H1 (cell line): ENCODE measurements around the gene HMGB3. TPM values are rescaled to one million over a fixed set of nuclear protein-coding genes. Genes with fewer than 3 reads are reported as not detected.

Source experiments
- CTCF ChIA-PET: fragments of 300-600 bp; sonication (Branson Sonifier 250); formaldehyde crosslinking; loops from one replicate; lab custom pipeline; 2021; ENCODE audit not compliant: partially characterized antibody; lab: Charles Lee
- POLR2A ChIA-PET: fragments of 300-600 bp; sonication (Branson Sonifier 250); formaldehyde crosslinking; loops from one replicate; lab custom pipeline; 2021; ENCODE audit warnings: inconsistent platforms; ENCODE audit not compliant: partially characterized antibody; lab: Charles Lee
- DNase-seq, 2 experiments: peaks; one replicate each; pipeline versions ENCODE4 v3.0.0 to v3.0.0-alpha.2; 2010 to 2022; ENCODE audit warnings: low spot score in 2 of 2, low read depth in 1 of 2, mixed read lengths in 1 of 2
- FAIRE-seq: peaks from 2 replicates; lab custom pipeline; 2011; peaks lifted over from hg19 to GRCh38; lab: Jason Lieb, UNC
- H2AFZ ChIP-seq: 2 replicates; pipeline ENCODE4 v1.8.1; 2012; ENCODE audit warnings: low read length, inconsistent platforms
- H2AK5ac ChIP-seq: 2 replicates; pipeline ENCODE4 v1.6.1; 2013; ENCODE audit warnings: low read depth, low read length
- H2BK120ac ChIP-seq: replicated peaks from 2 replicates; pipeline ENCODE3; 2013; ENCODE audit warnings: low read depth, low read length, inconsistent platforms
- H2BK12ac ChIP-seq: 2 replicates; pipeline ENCODE4 v1.6.1; 2013; ENCODE audit warnings: low read depth, low read length
- H2BK15ac ChIP-seq: 2 replicates; pipeline ENCODE4 v1.6.1; 2013; ENCODE audit warnings: low read length
- H2BK20ac ChIP-seq: 2 replicates; pipeline ENCODE4 v1.6.1; 2013; ENCODE audit warnings: low read length
- H2BK5ac ChIP-seq: 2 replicates; pipeline ENCODE4 v1.6.1; 2013; ENCODE audit warnings: low read depth, low read length
- H3K14ac ChIP-seq: 2 replicates; pipeline ENCODE4 v1.6.1; 2013; ENCODE audit warnings: inconsistent platforms; ENCODE audit not compliant: insufficient read length
- H3K18ac ChIP-seq: 2 replicates; pipeline ENCODE4 v1.6.1; 2013; ENCODE audit warnings: low read length; ENCODE audit errors: extremely low read depth
- H3K23ac ChIP-seq: 2 replicates; pipeline ENCODE4 v1.6.1; 2013; ENCODE audit warnings: inconsistent platforms; ENCODE audit not compliant: insufficient read length
- H3K23me2 ChIP-seq: 2 replicates; pipeline ENCODE4 v1.6.1; 2013; ENCODE audit warnings: low read depth, low read length
- H3K27ac ChIP-seq: 2 replicates; pipeline ENCODE4 v1.6.1; 2011; ENCODE audit warnings: low read depth, low read length, inconsistent platforms
- H3K27me3 ChIP-seq, 4 experiments: replicated peaks in 1 of 4; 1 replicate in 1 of 4; 2 replicates in 3 of 4; pipeline versions ENCODE4 v1.6.1 to v1.8.1; 2011 to 2013; ENCODE audit warnings: low read length in 3 of 4, mild to moderate bottlenecking in 3 of 4, inconsistent platforms in 2 of 4, mixed read lengths in 2 of 4, moderate library complexity in 1 of 4; ENCODE audit not compliant: control insufficient read depth in 3 of 4, insufficient read depth in 3 of 4; ENCODE audit errors: extremely low read depth in 1 of 4
- H3K36me3 ChIP-seq, 4 experiments: 2 replicates each; pipeline versions ENCODE4 v1.6.1 to v1.8.1; 2011 to 2013; ENCODE audit warnings: mild to moderate bottlenecking in 4 of 4, low read length in 3 of 4, moderate library complexity in 2 of 4, control low read depth in 1 of 4, inconsistent platforms in 1 of 4; ENCODE audit not compliant: insufficient read depth in 4 of 4, control insufficient read depth in 2 of 4
- H3K4ac ChIP-seq: replicated peaks from 2 replicates; pipeline ENCODE3; 2013; ENCODE audit warnings: low read length, low read depth, mixed read lengths, inconsistent platforms; ENCODE audit not compliant: insufficient read length
- H3K4me1 ChIP-seq, 4 experiments: replicated peaks in 1 of 4; 1 replicate in 1 of 4; 2 replicates in 3 of 4; pipeline versions ENCODE4 v1.6.1 to v1.8.1; 2011 to 2013; ENCODE audit warnings: low read length in 3 of 4, inconsistent platforms in 2 of 4, mixed read lengths in 1 of 4; ENCODE audit not compliant: insufficient read depth in 4 of 4, control insufficient read depth in 3 of 4
- H3K4me2 ChIP-seq, 2 experiments: 2 replicates each; pipeline versions ENCODE4 v1.6.1 to v1.8.1; 2011 to 2013; ENCODE audit warnings: low read depth in 2 of 2, low read length in 2 of 2, control low read depth in 1 of 2, inconsistent platforms in 1 of 2, mild to moderate bottlenecking in 1 of 2; ENCODE audit not compliant: insufficient read depth in 1 of 2
- H3K4me3 ChIP-seq, 4 experiments: fragments of 200-600, 300-600 bp in 1 of 4; sonication (generic), shearing (Covaris generic), sonication (Bioruptor Twin) in 1 of 4; 2 replicates each; pipeline versions ENCODE4 v1.5.1 to v1.8.1; 2011 to 2016; ENCODE audit warnings: low read length in 4 of 4, low read depth in 3 of 4, control low read depth in 2 of 4, inconsistent platforms in 2 of 4, mild to moderate bottlenecking in 2 of 4, mixed read lengths in 1 of 4, moderate library complexity in 1 of 4; ENCODE audit not compliant: insufficient read depth in 2 of 4; ENCODE audit errors: extremely low read depth in 1 of 4
- H3K56ac ChIP-seq: replicated peaks from 2 replicates; pipeline ENCODE3; 2013; ENCODE audit warnings: low read depth, mild to moderate bottlenecking, mixed read lengths, low read length, inconsistent platforms; ENCODE audit not compliant: insufficient read length
- H3K79me1 ChIP-seq: 2 replicates; pipeline ENCODE4 v1.6.1; 2013; ENCODE audit warnings: low read depth, low read length, control low read depth
- H3K79me2 ChIP-seq, 2 experiments: 2 replicates each; pipeline versions ENCODE4 v1.6.1 to v1.8.1; 2012 to 2013; ENCODE audit warnings: low read length in 2 of 2, mild to moderate bottlenecking in 2 of 2, inconsistent platforms in 1 of 2; ENCODE audit not compliant: insufficient read depth in 2 of 2, control insufficient read depth in 1 of 2
- H3K9ac ChIP-seq, 4 experiments: replicated peaks in 1 of 4; 1 replicate in 1 of 4; 2 replicates in 3 of 4; pipeline versions ENCODE4 v1.6.1 to v1.8.1; 2011 to 2013; ENCODE audit warnings: low read depth in 3 of 4, low read length in 3 of 4, control low read depth in 2 of 4, mild to moderate bottlenecking in 2 of 4, moderate library complexity in 2 of 4, inconsistent platforms in 1 of 4; ENCODE audit errors: extremely low read depth in 1 of 4
- H3K9me3 ChIP-seq, 2 experiments: 2 replicates each; pipeline versions ENCODE4 v1.6.1 to v1.8.1; 2012 to 2013; ENCODE audit warnings: mild to moderate bottlenecking in 2 of 2, moderate library complexity in 2 of 2, control low read depth in 1 of 2, inconsistent platforms in 1 of 2, low read depth in 1 of 2, low read length in 1 of 2, mixed read lengths in 1 of 2; ENCODE audit not compliant: insufficient read depth in 2 of 2
- H4K20me1 ChIP-seq, 2 experiments: replicated peaks in 1 of 2; 2 replicates each; pipeline versions ENCODE3 to v1.8.1; 2011 to 2013; ENCODE audit warnings: inconsistent platforms in 2 of 2, low read length in 2 of 2, mild to moderate bottlenecking in 1 of 2; ENCODE audit not compliant: insufficient read depth in 2 of 2, control insufficient read depth in 1 of 2
- H4K5ac ChIP-seq: 2 replicates; pipeline ENCODE4 v1.6.1; 2013; ENCODE audit warnings: low read length, low read depth, mixed read lengths, inconsistent platforms; ENCODE audit not compliant: insufficient read length
- H4K8ac ChIP-seq: 2 replicates; pipeline ENCODE4 v1.8.0; 2013; ENCODE audit warnings: mild to moderate bottlenecking, moderate library complexity, low read length, inconsistent platforms; ENCODE audit not compliant: insufficient read depth; ENCODE audit errors: extremely low read depth
- H4K91ac ChIP-seq: replicated peaks from 2 replicates; pipeline ENCODE3; 2013; ENCODE audit warnings: low read length, mixed read lengths, inconsistent platforms; ENCODE audit not compliant: insufficient read length
- BACH1 ChIP-seq: IDR thresholded peaks from 2 replicates; pipeline ENCODE4 v1.6.1; 2012; ENCODE audit warnings: low read length, improper control_type of control experiment
- GABPA ChIP-seq: IDR thresholded peaks from 2 replicates; pipeline ENCODE4 v1.6.1; 2011; ENCODE audit warnings: mild to moderate bottlenecking, low read length, moderate library complexity, borderline replicate concordance; ENCODE audit not compliant: insufficient read depth
- GTF2F1 ChIP-seq: IDR thresholded peaks from 2 replicates; pipeline ENCODE4 v1.6.1; 2012; ENCODE audit warnings: low read depth, low read length, improper control_type of control experiment, borderline replicate concordance
- KDM1A ChIP-seq: fragments of 200-600, 300-600 bp; sonication (generic); IDR thresholded peaks from 2 replicates; pipeline ENCODE4 v1.7.1; 2016; ENCODE audit warnings: mild to moderate bottlenecking, low read length, borderline replicate concordance
- POLR2A ChIP-seq, 2 experiments: IDR thresholded peaks; 1 replicate in 1 of 2; 2 replicates in 1 of 2; pipeline ENCODE4 v1.6.1; 2011; ENCODE audit warnings: low read depth in 2 of 2, low read length in 2 of 2, mild to moderate bottlenecking in 2 of 2; ENCODE audit errors: control extremely low read depth in 1 of 2
- POLR2AphosphoS5 ChIP-seq: IDR thresholded peaks from 2 replicates; pipeline ENCODE4 v1.6.1; 2011; ENCODE audit warnings: low read depth, low read length
- SP2 ChIP-seq: IDR thresholded peaks from 2 replicates; pipeline ENCODE4 v1.6.1; 2012; ENCODE audit warnings: mild to moderate bottlenecking, low read length, inconsistent platforms
- TAF1 ChIP-seq: IDR thresholded peaks from 2 replicates; pipeline ENCODE4 v1.6.1; 2011; ENCODE audit warnings: mild to moderate bottlenecking, low read depth, low read length
- WGBS, 2 experiments: shearing (Covaris generic) in 1 of 2; methylation state at CpG; one replicate each; pipeline versions ENCODE4 v1.1.6 to v1.1.7; 2013 to 2015; ENCODE audit warnings: low lambda C conversion rate in 2 of 2, mixed read lengths in 2 of 2, inconsistent platforms in 1 of 2, low coverage in 1 of 2, missing lambda C conversion rate in 1 of 2; ENCODE audit not compliant: insufficient replicate concordance in 2 of 2, insufficient coverage in 1 of 2, insufficient read length in 1 of 2; ENCODE audit errors: extremely low coverage in 1 of 2, missing lambda C conversion rate in 1 of 2; 5-methylcytosine and 5-hydroxymethylcytosine counted together
- polyA plus RNA-seq, 7 experiments: library from polyadenylated mRNA; depleted of rRNA in 3 of 7; stranded (reverse) in 5 of 7; unstranded in 2 of 7; fragments of >200 nt in 5 of 7; fragments of 200-250 nt in 2 of 7; gene quantifications; 1 replicate in 5 of 7; 2 replicates in 1 of 7; 4 replicates in 1 of 7; pipeline versions ENCODE4 v1.2.1 to v1.2.3, GENCODE V29; 2011 to 2013; ENCODE audit warnings: missing spikeins in 2 of 7, mixed read lengths in 2 of 7
- total RNA-seq: library from RNA; stranded (reverse); fragmentation: NEBNext Ultra II Directional; extraction: Animal tissue kit (Norgen Biotek cat#: 25700); gene quantifications from 2 replicates; pipeline ENCODE4 v1.2.1, GENCODE V29; 2021
- TF ChIP-seq, protein P1 (sequence below): IDR thresholded peaks from 2 replicates; pipeline ENCODE4 v1.6.1; 2012; ENCODE audit warnings: low read length, inconsistent platforms
- TF ChIP-seq, protein P2 (sequence below): IDR thresholded peaks from 2 replicates; pipeline ENCODE4 v1.6.1; 2011; ENCODE audit warnings: low read depth, mild to moderate bottlenecking, low read length; ENCODE audit not compliant: insufficient read depth

The HMGB3 gene
- total and polyA plus RNA-seq, 2 of the 8 experiments (the other 6 are each of a cell fraction or from before 2014, with no cell fraction given) = 55.8 to 346 TPM

DNA sequence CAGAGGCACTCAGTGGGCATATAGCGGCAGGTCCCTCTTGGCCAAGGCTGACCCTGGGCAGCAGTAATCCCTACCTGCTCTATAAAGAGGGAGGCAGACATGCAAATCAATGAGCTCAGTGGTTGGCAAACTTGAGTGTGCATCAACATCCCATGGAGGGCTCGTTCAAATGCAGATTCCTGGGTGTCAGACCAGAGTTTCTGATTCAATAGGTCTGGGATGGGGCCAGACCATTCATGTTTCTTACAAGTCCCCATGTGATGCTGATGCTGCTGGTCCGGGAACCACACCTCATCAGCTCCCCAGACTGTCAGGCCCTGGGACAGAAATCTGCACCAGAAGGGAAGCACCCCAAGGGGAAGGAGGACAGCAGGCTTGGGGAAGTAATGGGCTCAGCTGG lies 38.9 kb upstream of the HMGB3 start:
- Histone ChIP-seq H2BK15ac (no peak overlapping the region), H3K14ac (no peak overlapping the region), H3K4me2 (no peak overlapping the region), H3K4me1 (peaks cover 0 to 5% (median 0%) of the 10 kb centered on the region in 4 experiments; a peak in 2 of 7 replicates), H4K20me1 (no peaks in the 10 kb centered on the region), H3K36me3 (no peaks in the 10 kb centered on the region), H4K91ac (no peak overlapping the region), H3K27me3 (no peaks in the 10 kb centered on the region), H3K9ac (no peak overlapping the region; a peak in 1 of 7 replicates), H2BK12ac (no peak overlapping the region), H3K27ac (no peak overlapping the region), H2AFZ (no peak overlapping the region), H2BK5ac (no peak overlapping the region), H3K56ac (no peak overlapping the region), H3K23me2 (no peaks in the 10 kb centered on the region), H3K18ac (no peak overlapping the region), H4K8ac (no peak overlapping the region; the same call in 1 of the 2 replicates), H2AK5ac (no peak overlapping the region), H3K23ac (no peak overlapping the region), H3K4ac (no peak overlapping the region), H3K4me3 (no peak overlapping the region), H2BK20ac (no peak overlapping the region), H3K79me1 (no peaks in the 10 kb centered on the region), H4K5ac (no peak overlapping the region), H3K9me3 (no peaks in the 10 kb centered on the region), H2BK120ac (no peak overlapping the region), H3K79me2 (no peaks in the 10 kb centered on the region)
- no peak for FAIRE-seq
- ChIA-PET POLR2A (interaction anchor here (1.4 to 2.2 kb wide), 3 partner anchors 10 to 42 kb away, joined by 3 to 7 read pairs (median 6); no protein-coding TSS in a partner anchor), CTCF (no interaction called here)
- WGBS, 2 experiments = 67% methylated on average over 2 of the region's 3 CpGs; no CpG with 5 or more reads in 1 of the 2 experiments
- DNase-seq = no peak
- TF ChIP-seq GTF2F1 (no peak), GABPA (no peak), POLR2A (IDR thresholded peaks at IDR 0.05; ENCODE audit: control extremely low read depth in 1 of 2, low read depth in 2 of 2, low read length in 2 of 2) (no peak), TAF1 (no peak), KDM1A (no peak), SP2 (no peak), POLR2AphosphoS5 (no peak), BACH1 (no peak)
- TF ChIP-seq, protein P1, sequence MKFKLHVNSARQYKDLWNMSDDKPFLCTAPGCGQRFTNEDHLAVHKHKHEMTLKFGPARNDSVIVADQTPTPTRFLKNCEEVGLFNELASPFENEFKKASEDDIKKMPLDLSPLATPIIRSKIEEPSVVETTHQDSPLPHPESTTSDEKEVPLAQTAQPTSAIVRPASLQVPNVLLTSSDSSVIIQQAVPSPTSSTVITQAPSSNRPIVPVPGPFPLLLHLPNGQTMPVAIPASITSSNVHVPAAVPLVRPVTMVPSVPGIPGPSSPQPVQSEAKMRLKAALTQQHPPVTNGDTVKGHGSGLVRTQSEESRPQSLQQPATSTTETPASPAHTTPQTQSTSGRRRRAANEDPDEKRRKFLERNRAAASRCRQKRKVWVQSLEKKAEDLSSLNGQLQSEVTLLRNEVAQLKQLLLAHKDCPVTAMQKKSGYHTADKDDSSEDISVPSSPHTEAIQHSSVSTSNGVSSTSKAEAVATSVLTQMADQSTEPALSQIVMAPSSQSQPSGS = no peak
- TF ChIP-seq, protein P2, sequence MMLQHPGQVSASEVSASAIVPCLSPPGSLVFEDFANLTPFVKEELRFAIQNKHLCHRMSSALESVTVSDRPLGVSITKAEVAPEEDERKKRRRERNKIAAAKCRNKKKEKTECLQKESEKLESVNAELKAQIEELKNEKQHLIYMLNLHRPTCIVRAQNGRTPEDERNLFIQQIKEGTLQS = no peak
